Measurements from ENCODE around the gene DAPP1. TPM values are rescaled to one million over a fixed set of nuclear protein-coding genes. Genes with fewer than 3 reads are reported as not detected.

Gene DAPP1
- total and polyA plus RNA-seq, 2 donors (not counting 1 experiment from before 2014, with no cell fraction given) = not detected

DNA sequence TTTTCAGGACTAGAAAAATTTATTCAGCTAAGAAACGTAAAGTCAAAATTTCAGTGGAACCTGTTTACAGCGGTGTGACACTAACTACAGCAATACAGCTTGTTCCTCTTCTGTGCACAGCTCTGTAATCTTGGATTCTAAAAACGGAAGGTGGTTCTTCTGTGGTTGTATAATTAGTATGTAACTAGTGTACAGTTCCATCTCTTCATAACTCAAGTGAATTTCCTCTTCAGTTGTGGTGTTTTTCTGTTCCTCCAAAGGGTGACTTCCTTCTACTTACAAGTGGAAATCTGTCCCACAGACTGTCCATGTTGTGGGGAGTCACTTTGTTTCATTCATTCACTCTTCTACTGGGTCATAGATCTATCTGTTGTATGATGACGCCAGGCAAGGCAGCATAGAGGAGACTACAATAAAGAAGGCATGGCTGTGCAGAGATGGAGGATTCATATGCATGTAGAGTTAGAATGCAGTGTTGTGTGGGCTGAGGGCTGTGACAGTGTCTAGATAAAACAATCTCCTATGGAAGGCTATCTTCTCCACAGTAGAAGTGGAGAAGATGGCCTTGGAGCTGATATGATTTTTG, 5.4 kb downstream of the DAPP1 start:
- H3K4me2 ChIP-seq (ENCODE audit: extremely low read depth, insufficient read depth, low read length) = no peak overlapping the region
- no peaks in the 10 kb centered on the region for H4K20me1 ChIP-seq (ENCODE audit: control insufficient read depth, extremely low read depth, insufficient read depth, low read length)
- no peaks in the 10 kb centered on the region for H3K36me3 ChIP-seq (ENCODE audit: control insufficient read depth, insufficient read depth, low read length)
- no peak for TF ChIP-seq EZH2 (IDR thresholded peaks at IDR 0.05; ENCODE audit: low read length, missing control alignments)
- no peak for TF ChIP-seq CTCF (conservative IDR thresholded peaks at IDR 0.05 in 1 of 2, IDR thresholded peaks at IDR 0.05 in 1 of 2; ENCODE audit: low read depth in 1 of 2, low read length in 2 of 2)
- H3K79me2 ChIP-seq (ENCODE audit: control insufficient read depth, insufficient read depth, low read length) = no peaks in the 10 kb centered on the region
- H3K4me1 ChIP-seq (ENCODE audit: control insufficient read depth, extremely low read depth, insufficient read depth, low read length) = no peaks in the 10 kb centered on the region
- H3K4me3 ChIP-seq (replicated peaks in 1 of 4; ENCODE audit: control extremely low read depth in 1 of 4, insufficient read depth in 1 of 4, low read depth in 3 of 4, low read length in 4 of 4) = no peak overlapping the region
- H3K9me3 ChIP-seq (ENCODE audit: control insufficient read depth, insufficient read depth, low read depth, low read length) = no peaks in the 10 kb centered on the region
- no peak overlapping the region for H3K9ac ChIP-seq (ENCODE audit: insufficient read depth, low read length)
- H2AFZ ChIP-seq (ENCODE audit: low read length) = no peak overlapping the region
- DNase-seq (ENCODE audit: low read depth in 2 of 2) = no peak
- no peak overlapping the region for H3K27ac ChIP-seq (ENCODE audit: insufficient read depth, low read length)
- H3K27me3 ChIP-seq (ENCODE audit: control insufficient read depth, insufficient read depth, low read length) = no peaks in the 10 kb centered on the region

DNA sequence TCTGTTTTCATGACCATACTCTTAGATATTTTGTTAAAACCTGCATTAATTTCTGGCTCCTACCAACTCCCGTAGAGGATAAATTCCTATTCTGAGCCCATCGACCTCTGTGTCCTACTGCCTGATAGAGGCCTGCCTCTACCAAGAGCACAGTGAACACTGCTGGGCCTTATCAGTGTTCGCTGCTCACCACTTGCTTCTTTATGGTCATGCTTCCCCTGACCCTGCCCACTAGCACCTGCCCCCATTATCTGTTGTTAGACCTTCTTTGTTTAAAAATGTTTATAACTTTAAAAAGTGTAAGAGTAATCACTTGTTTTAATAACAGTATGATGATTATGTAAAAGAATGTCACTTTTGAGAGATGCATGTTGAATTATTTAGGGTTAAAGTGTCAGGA, 6.1 kb downstream of the DAPP1 start:
- Histone ChIP-seq H3K9me3 (ENCODE audit: control insufficient read depth, insufficient read depth, low read depth, low read length) (no peaks in the 10 kb centered on the region), H2AFZ (ENCODE audit: low read length) (no peak overlapping the region), H3K36me3 (ENCODE audit: control insufficient read depth, insufficient read depth, low read length) (no peaks in the 10 kb centered on the region), H3K4me2 (ENCODE audit: extremely low read depth, insufficient read depth, low read length) (no peak overlapping the region), H3K27ac (ENCODE audit: insufficient read depth, low read length) (no peak overlapping the region), H3K4me1 (ENCODE audit: control insufficient read depth, extremely low read depth, insufficient read depth, low read length) (no peaks in the 10 kb centered on the region), H3K27me3 (ENCODE audit: control insufficient read depth, insufficient read depth, low read length) (no peaks in the 10 kb centered on the region), H3K79me2 (ENCODE audit: control insufficient read depth, insufficient read depth, low read length) (no peaks in the 10 kb centered on the region), H3K4me3 (replicated peaks in 1 of 4; ENCODE audit: control extremely low read depth in 1 of 4, insufficient read depth in 1 of 4, low read depth in 3 of 4, low read length in 4 of 4) (no peak overlapping the region), H3K9ac (ENCODE audit: insufficient read depth, low read length) (no peak overlapping the region), H4K20me1 (ENCODE audit: control insufficient read depth, extremely low read depth, insufficient read depth, low read length) (no peaks in the 10 kb centered on the region)
- TF ChIP-seq CTCF (conservative IDR thresholded peaks at IDR 0.05 in 1 of 2, IDR thresholded peaks at IDR 0.05 in 1 of 2; ENCODE audit: low read depth in 1 of 2, low read length in 2 of 2) (no peak), EZH2 (IDR thresholded peaks at IDR 0.05; ENCODE audit: low read length, missing control alignments) (no peak)
- no peak for DNase-seq (ENCODE audit: low read depth in 2 of 2)

DNA sequence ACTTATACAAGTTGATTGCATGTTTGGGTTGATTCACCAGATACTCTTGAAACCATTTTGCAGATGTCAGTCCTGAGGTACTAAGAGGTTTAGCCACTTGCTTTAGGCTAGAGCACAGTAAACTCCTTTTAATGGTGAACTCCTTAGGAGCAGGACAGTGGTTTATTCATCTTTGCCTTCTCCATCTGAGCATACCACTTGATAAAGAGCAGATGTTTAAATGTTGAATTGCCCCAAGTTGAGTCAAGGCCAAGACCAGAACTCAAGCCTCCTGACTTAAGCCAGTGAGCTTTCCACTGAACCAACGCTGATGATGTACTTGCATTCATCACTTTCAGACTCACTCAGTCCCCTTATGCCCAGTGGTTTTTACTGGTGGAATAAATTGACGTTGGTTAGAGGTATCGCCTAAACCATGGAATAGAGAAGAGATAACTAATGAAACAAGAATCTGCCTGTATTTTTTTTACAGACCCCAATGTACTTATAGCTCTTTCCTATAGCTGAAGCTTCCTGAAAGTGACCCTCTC, 7.5 kb downstream of the DAPP1 start:
- no peak for TF ChIP-seq EZH2 (IDR thresholded peaks at IDR 0.05; ENCODE audit: low read length, missing control alignments)
- no peak overlapping the region for H3K9ac ChIP-seq (ENCODE audit: insufficient read depth, low read length)
- H3K36me3 ChIP-seq (ENCODE audit: control insufficient read depth, insufficient read depth, low read length) = no peaks in the 10 kb centered on the region
- no peaks in the 10 kb centered on the region for H4K20me1 ChIP-seq (ENCODE audit: control insufficient read depth, extremely low read depth, insufficient read depth, low read length)
- H3K4me2 ChIP-seq (ENCODE audit: extremely low read depth, insufficient read depth, low read length) = no peak overlapping the region
- H3K4me3 ChIP-seq (replicated peaks in 1 of 4; ENCODE audit: control extremely low read depth in 1 of 4, insufficient read depth in 1 of 4, low read depth in 3 of 4, low read length in 4 of 4) = no peak overlapping the region
- no peak overlapping the region for H3K27ac ChIP-seq (ENCODE audit: insufficient read depth, low read length)
- no peaks in the 10 kb centered on the region for H3K79me2 ChIP-seq (ENCODE audit: control insufficient read depth, insufficient read depth, low read length)
- no peak overlapping the region for H2AFZ ChIP-seq (ENCODE audit: low read length)
- no peaks in the 10 kb centered on the region for H3K4me1 ChIP-seq (ENCODE audit: control insufficient read depth, extremely low read depth, insufficient read depth, low read length)
- no peaks in the 10 kb centered on the region for H3K9me3 ChIP-seq (ENCODE audit: control insufficient read depth, insufficient read depth, low read depth, low read length)
- no peak for DNase-seq (ENCODE audit: low read depth in 2 of 2)
- H3K27me3 ChIP-seq (ENCODE audit: control insufficient read depth, insufficient read depth, low read length) = no peaks in the 10 kb centered on the region

Measured in fibroblast of lung (primary cell).